Aortic smooth muscle cell (primary cell): ENCODE results near the gene THEMIS2. TPM values are rescaled to one million over a fixed set of nuclear protein-coding genes. Genes with fewer than 3 reads are reported as not detected.

Experiments
- total RNA-seq: library from RNA; depleted of rRNA; stranded (reverse); fragments of >200 nt; gene quantifications from 2 replicates; pipeline ENCODE4 v1.2.3, GENCODE V29; 2014

THEMIS2 gene
- total RNA-seq = 2.9 and 3.3 TPM in 2 replicates

DNA sequence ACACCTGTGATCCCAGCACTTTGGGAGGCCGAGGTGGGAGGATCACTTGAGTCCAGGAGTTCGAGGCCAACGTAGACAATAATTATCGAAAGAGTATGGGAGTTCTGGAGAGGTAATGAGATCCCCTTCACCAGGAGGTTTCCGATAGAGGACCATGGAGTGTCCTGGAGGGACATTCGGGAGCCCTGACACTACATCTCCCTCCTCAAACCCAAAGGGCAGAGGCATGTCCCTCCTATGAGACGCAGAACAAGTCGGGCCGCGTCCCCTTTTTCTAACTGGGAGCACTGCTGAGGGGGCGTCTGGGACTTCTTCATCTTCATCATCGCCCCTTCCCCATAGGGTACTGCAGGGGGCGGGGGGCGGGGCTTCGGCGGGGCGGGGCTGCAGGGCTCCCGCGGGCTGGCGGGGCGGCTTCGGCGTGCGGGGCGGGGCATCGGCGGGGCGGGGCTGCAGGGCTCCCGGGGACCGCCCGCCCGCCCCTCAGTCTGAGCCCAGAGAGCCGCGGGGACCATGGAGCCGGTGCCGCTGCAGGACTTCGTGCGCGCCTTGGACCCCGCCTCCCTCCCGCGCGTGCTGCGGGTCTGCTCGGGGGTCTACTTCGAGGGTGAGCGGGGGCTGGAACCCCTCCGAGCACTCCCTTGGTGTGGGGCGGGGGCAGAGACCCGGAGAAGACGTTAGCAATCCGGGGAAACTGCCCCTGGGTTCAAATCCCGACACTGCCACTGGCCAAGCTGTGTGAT is at the start of gene THEMIS2:
THEMIS2 (plus strand) TSS at position 486 of the 743 bp plus-strand sequence; CDS start at position 514, 28 bp downstream.

DNA sequence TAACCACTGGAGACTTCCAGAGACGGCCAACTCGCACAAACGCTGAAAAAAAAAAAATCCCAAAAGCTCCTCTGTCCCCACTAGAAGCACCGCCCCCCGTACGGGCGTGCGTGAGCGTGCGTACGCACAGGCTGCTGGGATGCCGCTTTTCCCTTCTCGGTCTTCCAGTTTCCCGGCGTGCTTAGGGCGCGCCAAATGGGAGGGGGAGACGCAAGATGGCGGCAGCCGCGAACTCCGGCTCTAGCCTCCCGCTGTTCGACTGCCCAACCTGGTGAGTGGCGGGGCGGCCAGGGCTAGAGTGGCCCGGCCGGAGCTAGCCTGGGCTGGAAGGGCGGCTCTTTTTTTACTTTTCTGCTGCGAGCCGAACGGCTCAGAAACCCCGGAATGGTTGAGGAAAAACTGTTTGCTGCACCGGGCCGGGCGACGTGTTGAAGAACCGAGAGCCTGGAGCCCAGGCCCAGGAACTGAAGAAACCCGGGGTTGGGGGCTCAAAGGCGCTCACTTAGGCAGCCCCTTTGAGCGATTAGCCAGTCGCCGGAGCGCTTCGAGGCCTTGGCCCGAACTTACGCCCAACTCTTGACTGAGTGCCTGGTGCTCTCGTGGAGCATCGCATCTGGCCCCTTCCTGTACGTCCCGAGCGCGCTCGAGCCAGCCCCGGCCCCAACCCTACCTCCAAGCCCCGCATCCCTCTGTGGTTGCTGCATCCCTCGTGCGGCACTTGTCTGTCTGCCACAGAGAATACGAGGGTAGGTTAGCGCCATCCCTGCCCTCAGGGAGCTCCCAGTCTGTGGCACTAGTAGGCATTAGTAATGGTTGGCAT is 41.5 kb upstream of the THEMIS2 start, which contains the start of gene PPP1R8:
PPP1R8 (plus strand) TSS at position 162 of the 820 bp plus-strand sequence; CDS start at position 216, 54 bp downstream.

GRCh38 chr1:27934818-27935549 is 62.6 kb downstream of the THEMIS2 start, which contains the start of gene SMPDL3B:
SMPDL3B (plus strand) TSS chr1:27935000; CDS start chr1:27935184, 184 bp downstream.

Other genes with a start within 250 kb of the THEMIS2 start
- not detected in 2 replicates for gene FGR, start 237.4 kb upstream of the THEMIS2 start, total RNA-seq
- gene IFI6, start 200.4 kb upstream of the THEMIS2 start, total RNA-seq = 36.3 and 55.6 TPM in 2 replicates
- gene FAM76A, start 146.6 kb upstream of the THEMIS2 start, total RNA-seq = 17.6 and 25.6 TPM in 2 replicates
- gene STX12, start 99.3 kb upstream of the THEMIS2 start, total RNA-seq = 58.7 and 65.2 TPM in 2 replicates
- 40.7 and 46.9 TPM in 2 replicates for gene PPP1R8, start 41.8 kb upstream of the THEMIS2 start, total RNA-seq
- 18.7 and 33.4 TPM in 2 replicates for gene RPA2, start 42.0 kb downstream of the THEMIS2 start, total RNA-seq
- gene SMPDL3B, start 62.5 kb downstream of the THEMIS2 start, total RNA-seq = not detected in 2 replicates
- gene XKR8, start 87.4 kb downstream of the THEMIS2 start, total RNA-seq = 4.2 and 4.4 TPM in 2 replicates
- 8.9 and 14.1 TPM in 2 replicates for gene EYA3, start 216.1 kb downstream of the THEMIS2 start, total RNA-seq